SK-N-SH (cell line): ENCODE measurements around the gene AQP1. TPM values are rescaled to one million over a fixed set of nuclear protein-coding genes. Genes with fewer than 3 reads are reported as not detected.

ENCODE experiments used
- CTCF ChIA-PET: fragments of 300-600, 350-600 bp; formaldehyde crosslinking; extraction: SDS; loops from one replicate; lab custom pipeline; 2021; lab: Yijun Ruan, JAX
- POLR2A ChIA-PET: fragments of 350-600 bp; sonication (Branson Sonifier 250); formaldehyde crosslinking; extraction: SDS; loops from one replicate; lab custom pipeline; 2020; ENCODE audit warnings: antibody characterized with exemption, inconsistent platforms; lab: Yijun Ruan, JAX
- DNase-seq: peaks from one replicate; pipeline ENCODE4 v3.0.0; 2012
- H2AFZ ChIP-seq: fragments of 200-600 bp; sonication (generic); 2 replicates; pipeline ENCODE4 v1.8.1; 2016; ENCODE audit warnings: antibody characterized with exemption, mild to moderate bottlenecking, low read depth
- H3F3A ChIP-seq: fragments of 200-600 bp; sonication (generic); replicated peaks from 2 replicates; pipeline ENCODE3; 2016; ENCODE audit warnings: antibody characterized with exemption, mild to moderate bottlenecking; ENCODE audit not compliant: insufficient read depth
- H3K27ac ChIP-seq, 2 experiments: fragments of 200-500 bp in 1 of 2; fragments of 200-600 bp in 1 of 2; sonication (Bioruptor generic) in 1 of 2; sonication (generic), shearing (Covaris generic) in 1 of 2; 2 replicates each; pipeline versions ENCODE4 v1.5.1 to v1.6.1; 2014 to 2016; ENCODE audit warnings: low read depth in 2 of 2, inconsistent platforms in 1 of 2, low read length in 1 of 2, mild to moderate bottlenecking in 1 of 2, mixed read lengths in 1 of 2
- H3K27me3 ChIP-seq: fragments of 200-600 bp; sonication (generic), shearing (Covaris generic); 2 replicates; pipeline ENCODE4 v1.6.1; 2016; ENCODE audit warnings: mixed run types; ENCODE audit not compliant: insufficient read depth
- H3K36me3 ChIP-seq, 2 experiments: fragments of 200-500 bp in 1 of 2; fragments of 200-600 bp in 1 of 2; sonication (Bioruptor generic) in 1 of 2; sonication (generic) in 1 of 2; replicated peaks in 1 of 2; 2 replicates each; pipeline versions ENCODE3 to v1.5.1; 2014 to 2016; ENCODE audit warnings: low read length in 1 of 2, mild to moderate bottlenecking in 1 of 2; ENCODE audit not compliant: insufficient read depth in 2 of 2, control insufficient read depth in 1 of 2
- H3K4me1 ChIP-seq, 2 experiments: fragments of 200-500 bp in 1 of 2; fragments of 200-600 bp in 1 of 2; sonication (Bioruptor generic) in 1 of 2; sonication (generic), shearing (Covaris generic) in 1 of 2; 2 replicates each; pipeline versions ENCODE4 v1.5.1 to v1.6.1; 2014 to 2016; ENCODE audit warnings: low read depth in 1 of 2, low read length in 1 of 2, mixed run types in 1 of 2; ENCODE audit not compliant: insufficient read depth in 2 of 2, control insufficient read depth in 1 of 2
- H3K4me2 ChIP-seq: fragments of 200-600 bp; sonication (generic), shearing (Covaris generic); 2 replicates; pipeline ENCODE4 v1.6.1; 2017; ENCODE audit warnings: mixed run types
- H3K4me3 ChIP-seq, 2 experiments: fragments of 200-500 bp in 1 of 2; fragments of 200-600 bp in 1 of 2; sonication (Bioruptor generic) in 1 of 2; sonication (generic), shearing (Covaris generic) in 1 of 2; 2 replicates each; pipeline versions ENCODE4 v1.5.1 to v1.8.1; 2014 to 2016; ENCODE audit warnings: low read depth in 2 of 2, inconsistent platforms in 1 of 2, low read length in 1 of 2, mild to moderate bottlenecking in 1 of 2, mixed read lengths in 1 of 2, moderate library complexity in 1 of 2
- H3K79me2 ChIP-seq: fragments of 200-600 bp; sonication (generic); 2 replicates; pipeline ENCODE4 v1.8.1; 2017; ENCODE audit warnings: mild to moderate bottlenecking; ENCODE audit not compliant: insufficient read depth
- H3K9ac ChIP-seq: fragments of 200-600 bp; sonication (generic); 2 replicates; pipeline ENCODE4 v1.6.1; 2017; ENCODE audit warnings: mixed run types
- H3K9me2 ChIP-seq: fragments of 200-600 bp; sonication (generic); 2 replicates; pipeline ENCODE4 v1.6.1; 2017; ENCODE audit warnings: mixed run types
- H3K9me3 ChIP-seq: fragments of 200-600 bp; sonication (generic); 2 replicates; pipeline ENCODE4 v1.6.1; 2017; ENCODE audit warnings: mixed run types, mild to moderate bottlenecking, moderate library complexity
- H4K20me1 ChIP-seq: fragments of 200-600 bp; sonication (generic); 2 replicates; pipeline ENCODE4 v1.6.1; 2017; ENCODE audit warnings: mild to moderate bottlenecking, mixed run types; ENCODE audit not compliant: insufficient read depth
- EZH2phosphoT487 ChIP-seq: fragments of 200-600 bp; sonication (generic); IDR thresholded peaks from 2 replicates; pipeline ENCODE4 v1.6.1; 2017; ENCODE audit warnings: low read depth, mixed run types, mild to moderate bottlenecking, antibody characterized with exemption, moderate library complexity, borderline replicate concordance
- FOXJ3 ChIP-seq: sonication (generic); formaldehyde crosslinking; IDR thresholded peaks from 2 replicates; pipeline ENCODE4 v1.5.1; 2020; ENCODE audit warnings: mild to moderate bottlenecking, missing genetic modification reagents
- MEF2A ChIP-seq: IDR thresholded peaks from 2 replicates; pipeline ENCODE4 v1.4.0; 2012; ENCODE audit warnings: low read depth, borderline replicate concordance
- MXI1 ChIP-seq: IDR thresholded peaks from 2 replicates; pipeline ENCODE4 v1.6.1; 2012; ENCODE audit warnings: mild to moderate bottlenecking, low read depth, low read length, improper control_type of control experiment
- NRF1 ChIP-seq: IDR thresholded peaks from 2 replicates; pipeline ENCODE4 v1.6.1; 2012; ENCODE audit warnings: low read depth, mild to moderate bottlenecking, low read length
- POLR2AphosphoS5 ChIP-seq: IDR thresholded peaks from 2 replicates; pipeline ENCODE4 v1.6.1; 2012; ENCODE audit warnings: low read depth, low read length
- RAD21 ChIP-seq: IDR thresholded peaks from 2 replicates; pipeline ENCODE4 v1.6.1; 2012; ENCODE audit warnings: mild to moderate bottlenecking, low read length
- RFX5 ChIP-seq: IDR thresholded peaks from 2 replicates; pipeline ENCODE4 v1.6.1; 2012; ENCODE audit warnings: mild to moderate bottlenecking, improper control_type of control experiment, low read length
- RXRA ChIP-seq: IDR thresholded peaks from 2 replicates; pipeline ENCODE4 v1.4.0; 2012; ENCODE audit warnings: low read depth, mild to moderate bottlenecking, borderline replicate concordance
- SIN3A ChIP-seq: IDR thresholded peaks from 2 replicates; pipeline ENCODE4 v1.6.1; 2012; ENCODE audit warnings: low read depth, mild to moderate bottlenecking, low read length, moderate library complexity, borderline replicate concordance
- TAF1 ChIP-seq: IDR thresholded peaks from 2 replicates; pipeline ENCODE4 v1.6.1; 2012; ENCODE audit warnings: low read depth, mild to moderate bottlenecking, low read length, moderate library complexity, borderline replicate concordance
- TCF12 ChIP-seq: IDR thresholded peaks from 2 replicates; pipeline ENCODE4 v1.4.0; 2012
- YY1 ChIP-seq: IDR thresholded peaks from 2 replicates; pipeline ENCODE4 v1.4.0; 2012; ENCODE audit warnings: low read depth, mild to moderate bottlenecking
- WGBS: methylation state at CpG from one replicate; pipeline ENCODE4 v1.1.6; 2017; ENCODE audit warnings: low lambda C conversion rate; 5-methylcytosine and 5-hydroxymethylcytosine counted together
- polyA plus RNA-seq, 3 experiments: library from polyadenylated mRNA; depleted of rRNA; stranded (reverse); fragments of >200 nt; gene quantifications; 2 replicates each; pipeline ENCODE4 v1.2.3, GENCODE V29; 2012
- TF ChIP-seq, protein P1 (sequence below): fragments of 150-350 bp; IDR thresholded peaks from 2 replicates; pipeline ENCODE4 v1.6.1; 2017; ENCODE audit warnings: antibody characterized with exemption, low read length, low read depth, borderline replicate concordance
- TF ChIP-seq, protein P2 (sequence below): fragments of 200-600 bp; sonication (generic); IDR thresholded peaks from 2 replicates; pipeline ENCODE4 v1.6.1; 2017; ENCODE audit warnings: antibody characterized with exemption, mild to moderate bottlenecking, moderate library complexity
- TF ChIP-seq, protein P3 (sequence below): IDR thresholded peaks from 2 replicates; pipeline ENCODE4 v1.6.1; 2012; ENCODE audit warnings: mild to moderate bottlenecking, low read depth, low read length, moderate library complexity
- TF ChIP-seq, protein P4 (sequence below): IDR thresholded peaks from 2 replicates; pipeline ENCODE4 v1.4.0; 2012; ENCODE audit warnings: low read depth, borderline replicate concordance
- TF ChIP-seq, protein P5 (sequence below): IDR thresholded peaks from 2 replicates; pipeline ENCODE4 v1.4.0; 2012; ENCODE audit warnings: low read depth, borderline replicate concordance
- TF ChIP-seq, protein P6 (sequence below): fragments of 150-350 bp; IDR thresholded peaks from 2 replicates; pipeline ENCODE4 v1.6.1; 2016; ENCODE audit warnings: mild to moderate bottlenecking, low read depth, low read length

The AQP1 gene
- polyA plus RNA-seq, 1 of the 3 experiments (the other 2 are of a cell fraction) = 1.7 TPM

DNA sequence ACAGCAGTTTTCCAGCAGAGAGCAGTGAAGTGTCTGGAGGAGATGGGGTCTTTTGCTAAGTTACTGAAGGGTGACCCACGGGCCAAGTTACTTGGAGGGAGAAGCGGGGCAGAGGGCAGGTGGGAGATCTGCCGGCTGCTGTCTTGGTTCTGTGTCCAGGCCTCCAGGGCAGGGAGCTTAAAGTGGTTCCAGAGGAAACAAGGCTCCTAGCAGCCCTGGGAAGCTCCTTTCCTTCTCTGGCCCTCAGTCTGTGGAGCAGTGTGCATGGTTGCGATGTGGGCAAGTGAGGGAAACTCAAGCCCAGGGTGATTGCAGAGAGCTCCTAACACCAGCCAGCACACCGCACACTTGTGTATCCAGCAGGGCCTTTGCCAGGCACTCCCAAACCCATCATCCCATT, 58.4 kb downstream of the AQP1 start:
- Histone ChIP-seq H3K36me3 (no peaks in the 10 kb centered on the region), H3K4me3 (no peak overlapping the region), H3F3A (no peaks in the 10 kb centered on the region), H3K9me3 (no peaks in the 10 kb centered on the region), H3K79me2 (no peaks in the 10 kb centered on the region), H4K20me1 (no peaks in the 10 kb centered on the region), H3K9ac (no peak overlapping the region), H3K4me2 (no peak overlapping the region), H2AFZ (no peak overlapping the region), H3K9me2 (no peaks in the 10 kb centered on the region), H3K27ac (no peak overlapping the region), H3K4me1 (no peaks in the 10 kb centered on the region; a peak in 1 of 4 replicates), H3K27me3 (peaks cover 39% of the 10 kb centered on the region; the same call in 1 of the 2 replicates)
- TF ChIP-seq, protein P1, sequence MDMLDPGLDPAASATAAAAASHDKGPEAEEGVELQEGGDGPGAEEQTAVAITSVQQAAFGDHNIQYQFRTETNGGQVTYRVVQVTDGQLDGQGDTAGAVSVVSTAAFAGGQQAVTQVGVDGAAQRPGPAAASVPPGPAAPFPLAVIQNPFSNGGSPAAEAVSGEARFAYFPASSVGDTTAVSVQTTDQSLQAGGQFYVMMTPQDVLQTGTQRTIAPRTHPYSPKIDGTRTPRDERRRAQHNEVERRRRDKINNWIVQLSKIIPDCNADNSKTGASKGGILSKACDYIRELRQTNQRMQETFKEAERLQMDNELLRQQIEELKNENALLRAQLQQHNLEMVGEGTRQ = no peak
- TF ChIP-seq, protein P2, sequence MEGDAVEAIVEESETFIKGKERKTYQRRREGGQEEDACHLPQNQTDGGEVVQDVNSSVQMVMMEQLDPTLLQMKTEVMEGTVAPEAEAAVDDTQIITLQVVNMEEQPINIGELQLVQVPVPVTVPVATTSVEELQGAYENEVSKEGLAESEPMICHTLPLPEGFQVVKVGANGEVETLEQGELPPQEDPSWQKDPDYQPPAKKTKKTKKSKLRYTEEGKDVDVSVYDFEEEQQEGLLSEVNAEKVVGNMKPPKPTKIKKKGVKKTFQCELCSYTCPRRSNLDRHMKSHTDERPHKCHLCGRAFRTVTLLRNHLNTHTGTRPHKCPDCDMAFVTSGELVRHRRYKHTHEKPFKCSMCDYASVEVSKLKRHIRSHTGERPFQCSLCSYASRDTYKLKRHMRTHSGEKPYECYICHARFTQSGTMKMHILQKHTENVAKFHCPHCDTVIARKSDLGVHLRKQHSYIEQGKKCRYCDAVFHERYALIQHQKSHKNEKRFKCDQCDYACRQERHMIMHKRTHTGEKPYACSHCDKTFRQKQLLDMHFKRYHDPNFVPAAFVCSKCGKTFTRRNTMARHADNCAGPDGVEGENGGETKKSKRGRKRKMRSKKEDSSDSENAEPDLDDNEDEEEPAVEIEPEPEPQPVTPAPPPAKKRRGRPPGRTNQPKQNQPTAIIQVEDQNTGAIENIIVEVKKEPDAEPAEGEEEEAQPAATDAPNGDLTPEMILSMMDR = no peak
- TF ChIP-seq POLR2AphosphoS5 = no peak
- TF ChIP-seq RXRA = no peak
- TF ChIP-seq NRF1 = no peak
- no peak for TF ChIP-seq MEF2A
- TF ChIP-seq, protein P3, sequence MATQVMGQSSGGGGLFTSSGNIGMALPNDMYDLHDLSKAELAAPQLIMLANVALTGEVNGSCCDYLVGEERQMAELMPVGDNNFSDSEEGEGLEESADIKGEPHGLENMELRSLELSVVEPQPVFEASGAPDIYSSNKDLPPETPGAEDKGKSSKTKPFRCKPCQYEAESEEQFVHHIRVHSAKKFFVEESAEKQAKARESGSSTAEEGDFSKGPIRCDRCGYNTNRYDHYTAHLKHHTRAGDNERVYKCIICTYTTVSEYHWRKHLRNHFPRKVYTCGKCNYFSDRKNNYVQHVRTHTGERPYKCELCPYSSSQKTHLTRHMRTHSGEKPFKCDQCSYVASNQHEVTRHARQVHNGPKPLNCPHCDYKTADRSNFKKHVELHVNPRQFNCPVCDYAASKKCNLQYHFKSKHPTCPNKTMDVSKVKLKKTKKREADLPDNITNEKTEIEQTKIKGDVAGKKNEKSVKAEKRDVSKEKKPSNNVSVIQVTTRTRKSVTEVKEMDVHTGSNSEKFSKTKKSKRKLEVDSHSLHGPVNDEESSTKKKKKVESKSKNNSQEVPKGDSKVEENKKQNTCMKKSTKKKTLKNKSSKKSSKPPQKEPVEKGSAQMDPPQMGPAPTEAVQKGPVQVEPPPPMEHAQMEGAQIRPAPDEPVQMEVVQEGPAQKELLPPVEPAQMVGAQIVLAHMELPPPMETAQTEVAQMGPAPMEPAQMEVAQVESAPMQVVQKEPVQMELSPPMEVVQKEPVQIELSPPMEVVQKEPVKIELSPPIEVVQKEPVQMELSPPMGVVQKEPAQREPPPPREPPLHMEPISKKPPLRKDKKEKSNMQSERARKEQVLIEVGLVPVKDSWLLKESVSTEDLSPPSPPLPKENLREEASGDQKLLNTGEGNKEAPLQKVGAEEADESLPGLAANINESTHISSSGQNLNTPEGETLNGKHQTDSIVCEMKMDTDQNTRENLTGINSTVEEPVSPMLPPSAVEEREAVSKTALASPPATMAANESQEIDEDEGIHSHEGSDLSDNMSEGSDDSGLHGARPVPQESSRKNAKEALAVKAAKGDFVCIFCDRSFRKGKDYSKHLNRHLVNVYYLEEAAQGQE = no peak
- no peak for TF ChIP-seq FOXJ3
- no peak for TF ChIP-seq SIN3A
- TF ChIP-seq EZH2phosphoT487 = no peak
- TF ChIP-seq, protein P4, sequence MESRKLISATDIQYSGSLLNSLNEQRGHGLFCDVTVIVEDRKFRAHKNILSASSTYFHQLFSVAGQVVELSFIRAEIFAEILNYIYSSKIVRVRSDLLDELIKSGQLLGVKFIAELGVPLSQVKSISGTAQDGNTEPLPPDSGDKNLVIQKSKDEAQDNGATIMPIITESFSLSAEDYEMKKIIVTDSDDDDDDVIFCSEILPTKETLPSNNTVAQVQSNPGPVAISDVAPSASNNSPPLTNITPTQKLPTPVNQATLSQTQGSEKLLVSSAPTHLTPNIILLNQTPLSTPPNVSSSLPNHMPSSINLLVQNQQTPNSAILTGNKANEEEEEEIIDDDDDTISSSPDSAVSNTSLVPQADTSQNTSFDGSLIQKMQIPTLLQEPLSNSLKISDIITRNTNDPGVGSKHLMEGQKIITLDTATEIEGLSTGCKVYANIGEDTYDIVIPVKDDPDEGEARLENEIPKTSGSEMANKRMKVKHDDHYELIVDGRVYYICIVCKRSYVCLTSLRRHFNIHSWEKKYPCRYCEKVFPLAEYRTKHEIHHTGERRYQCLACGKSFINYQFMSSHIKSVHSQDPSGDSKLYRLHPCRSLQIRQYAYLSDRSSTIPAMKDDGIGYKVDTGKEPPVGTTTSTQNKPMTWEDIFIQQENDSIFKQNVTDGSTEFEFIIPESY = no peak
- TF ChIP-seq, protein P5, sequence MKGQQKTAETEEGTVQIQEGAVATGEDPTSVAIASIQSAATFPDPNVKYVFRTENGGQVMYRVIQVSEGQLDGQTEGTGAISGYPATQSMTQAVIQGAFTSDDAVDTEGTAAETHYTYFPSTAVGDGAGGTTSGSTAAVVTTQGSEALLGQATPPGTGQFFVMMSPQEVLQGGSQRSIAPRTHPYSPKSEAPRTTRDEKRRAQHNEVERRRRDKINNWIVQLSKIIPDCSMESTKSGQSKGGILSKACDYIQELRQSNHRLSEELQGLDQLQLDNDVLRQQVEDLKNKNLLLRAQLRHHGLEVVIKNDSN = no peak
- TF ChIP-seq, protein P6, sequence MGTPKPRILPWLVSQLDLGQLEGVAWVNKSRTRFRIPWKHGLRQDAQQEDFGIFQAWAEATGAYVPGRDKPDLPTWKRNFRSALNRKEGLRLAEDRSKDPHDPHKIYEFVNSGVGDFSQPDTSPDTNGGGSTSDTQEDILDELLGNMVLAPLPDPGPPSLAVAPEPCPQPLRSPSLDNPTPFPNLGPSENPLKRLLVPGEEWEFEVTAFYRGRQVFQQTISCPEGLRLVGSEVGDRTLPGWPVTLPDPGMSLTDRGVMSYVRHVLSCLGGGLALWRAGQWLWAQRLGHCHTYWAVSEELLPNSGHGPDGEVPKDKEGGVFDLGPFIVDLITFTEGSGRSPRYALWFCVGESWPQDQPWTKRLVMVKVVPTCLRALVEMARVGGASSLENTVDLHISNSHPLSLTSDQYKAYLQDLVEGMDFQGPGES = no peak
- TF ChIP-seq RFX5 = no peak
- TF ChIP-seq TAF1 = no peak
- TF ChIP-seq RAD21 = no peak
- TF ChIP-seq MXI1 = no peak
- TF ChIP-seq TCF12 = no peak
- TF ChIP-seq YY1 = no peak
- 53% methylated on average over 5 of the region's 5 CpGs for WGBS
- ChIA-PET CTCF (interaction anchor here (0.9 to 31.8 kb wide), 8 partner anchors 7 to 199 kb away, joined by 3 to 1191 read pairs (median 16); partner anchors contain the start of gene MINDY4), POLR2A (no interaction called here)
- no peak for DNase-seq
